ENCODE data around the gene ADCY2. TPM values are rescaled to one million over a fixed set of nuclear protein-coding genes. Genes with fewer than 3 reads are reported as not detected.

ADCY2 gene
- total RNA-seq, 4 donors from 2014 or later = 5.7 to 18.5 (median 7.8) TPM

- no peak for TF ChIP-seq CTCF (IDR thresholded peaks at IDR 0.05; ENCODE audit: low read depth)
Observed at GRCh38 chr5:7625740-7626139, 229.8 kb downstream of the ADCY2 start.

- no peak for TF ChIP-seq CTCF (IDR thresholded peaks at IDR 0.05; ENCODE audit: low read depth)
Observed at GRCh38 chr5:7628248-7628647, 232.3 kb downstream of the ADCY2 start.

GRCh38 chr5:7628820-7629219, 232.9 kb downstream of the ADCY2 start:
- no peak for TF ChIP-seq CTCF (IDR thresholded peaks at IDR 0.05; ENCODE audit: low read depth)

GRCh38 chr5:7629561-7629960, 233.6 kb downstream of the ADCY2 start:
- no peak for TF ChIP-seq CTCF (IDR thresholded peaks at IDR 0.05; ENCODE audit: low read depth)

- no peak for TF ChIP-seq CTCF (IDR thresholded peaks at IDR 0.05; ENCODE audit: low read depth)
Observed at GRCh38 chr5:7634837-7635236, 238.9 kb downstream of the ADCY2 start.

- TF ChIP-seq CTCF (IDR thresholded peaks at IDR 0.05; ENCODE audit: low read depth) = no peak
Observed at GRCh38 chr5:7638456-7638855, 242.5 kb downstream of the ADCY2 start.

GRCh38 chr5:7642029-7642428, 246.1 kb downstream of the ADCY2 start:
- no peak for TF ChIP-seq CTCF (IDR thresholded peaks at IDR 0.05; ENCODE audit: low read depth)
